K562 (cell line): ENCODE results near the gene PRRT1. TPM values are rescaled to one million over a fixed set of nuclear protein-coding genes. Genes with fewer than 3 reads are reported as not detected.

Experiments
- ATF7 ChIP-seq: fragments of 450-650 bp; IDR thresholded peaks from 2 replicates; pipeline ENCODE4 v1.7.1; 2014; ENCODE audit warnings: mild to moderate bottlenecking, moderate library complexity
- BHLHE40 ChIP-seq: IDR thresholded peaks from 2 replicates; pipeline ENCODE4 v1.6.1; 2011; ENCODE audit warnings: low read length, improper control_type of control experiment
- BRCA1 ChIP-seq, 2 experiments: fragments of 450-650 bp in 1 of 2; sonication (generic) in 1 of 2; formaldehyde crosslinking in 1 of 2; IDR thresholded peaks; 2 replicates each; pipeline versions ENCODE4 v1.5.0 to v1.6.1; 2017 to 2020; ENCODE audit warnings: mild to moderate bottlenecking in 1 of 2, missing genetic modification reagents in 1 of 2
- ELF1 ChIP-seq: fragments of 200-800 bp; sonication (Bioruptor generic); IDR thresholded peaks from 2 replicates; pipeline ENCODE4 v1.6.1; 2016; ENCODE audit warnings: missing genetic modification characterization, missing compliant biosample characterization
- EP300 ChIP-seq: IDR thresholded peaks from 2 replicates; pipeline ENCODE4 v1.6.1; 2012; ENCODE audit warnings: low read length, improper control_type of control experiment
- HBP1 ChIP-seq: fragments of 450-650 bp; formaldehyde crosslinking; IDR thresholded peaks from 2 replicates; pipeline ENCODE4 v1.4.0; 2022; ENCODE audit warnings: missing genetic modification characterization
- HIVEP1 ChIP-seq: fragments of 250-450 bp; sonication (Bioruptor Pico); IDR thresholded peaks from 2 replicates; pipeline ENCODE4 v1.4.0; 2020; ENCODE audit warnings: mild to moderate bottlenecking
- KLF16 ChIP-seq: IDR thresholded peaks from 2 replicates; pipeline ENCODE4 v1.6.1; 2016; ENCODE audit warnings: antibody characterized with exemption
- NR1H2 ChIP-seq: sonication (generic); formaldehyde crosslinking; IDR thresholded peaks from 2 replicates; pipeline ENCODE4 v1.4.0; 2020; ENCODE audit warnings: mild to moderate bottlenecking, missing genetic modification reagents
- PML ChIP-seq: IDR thresholded peaks from 2 replicates; pipeline ENCODE4 v1.6.1; 2012; ENCODE audit warnings: low read length, inconsistent platforms
- RFX7 ChIP-seq: fragments of 250-450 bp; sonication (Bioruptor Pico); IDR thresholded peaks from 2 replicates; pipeline ENCODE4 v1.5.1; 2021; ENCODE audit warnings: mild to moderate bottlenecking
- SAFB ChIP-seq: fragments of 200-400 bp; formaldehyde crosslinking; IDR thresholded peaks from 2 replicates; pipeline ENCODE4 v1.6.1; 2017; ENCODE audit warnings: low read depth, low read length, borderline replicate concordance
- SLC30A9 ChIP-seq: fragments of 250-450 bp; sonication (Bioruptor Pico); IDR thresholded peaks from 2 replicates; pipeline ENCODE4 v1.8.0; 2022; ENCODE audit warnings: mild to moderate bottlenecking, moderate library complexity
- SNRNP70 ChIP-seq: fragments of 200-400 bp; formaldehyde crosslinking; optimal IDR thresholded peaks from 2 replicates; pipeline ENCODE3; 2017; ENCODE audit warnings: low read depth, low read length
- SP1 ChIP-seq: sonication (generic); formaldehyde crosslinking; IDR thresholded peaks from 2 replicates; pipeline ENCODE4 v1.8.1; 2022; ENCODE audit warnings: mild to moderate bottlenecking, missing genetic modification reagents
- THRA ChIP-seq: fragments of 450-650 bp; IDR thresholded peaks from 2 replicates; pipeline ENCODE4 v1.6.1; 2017; ENCODE audit warnings: mild to moderate bottlenecking, moderate library complexity
- ZNF212 ChIP-seq: fragments of 450-650 bp; formaldehyde crosslinking; IDR thresholded peaks from 2 replicates; pipeline ENCODE4 v1.4.0; 2020; ENCODE audit warnings: mild to moderate bottlenecking
- ZNF253 ChIP-seq: fragments of 250-450 bp; sonication (Bioruptor Pico); conservative IDR thresholded peaks from 2 replicates; pipeline ENCODE4 v1.6.1; 2021; ENCODE audit warnings: mild to moderate bottlenecking
- ZNF77 ChIP-seq: fragments of 250-450 bp; sonication (Bioruptor Pico); IDR thresholded peaks from 2 replicates; pipeline ENCODE4 v1.5.0; 2020
- polyA plus RNA-seq, 8 experiments: library from polyadenylated mRNA; depleted of rRNA in 4 of 8; stranded (reverse) in 5 of 8; unstranded in 3 of 8; fragments of >200 nt; fragmentation: Nextera tagmentation in 2 of 8; fragmentation: Illumina TruSeq in 1 of 8; extraction: Ambion mirVana in 2 of 8; extraction: Trizol in 1 of 8; gene quantifications; 2 replicates each; pipeline versions ENCODE4 v1.2.1 to v1.2.3, GENCODE V29; 2011 to 2014; ENCODE audit warnings: inconsistent platforms in 1 of 8, missing spikeins in 1 of 8
- total RNA-seq, 7 experiments: library from RNA; depleted of rRNA in 6 of 7; stranded (reverse); fragments of >200 nt in 6 of 7; fragmentation: Illumina TruSeq in 2 of 7; extraction: Trizol in 2 of 7; gene quantifications; 2 replicates each; pipeline versions ENCODE4 v1.2.1 to v1.2.3, GENCODE V29; 2011 to 2021; ENCODE audit warnings: low replicate concordance in 1 of 7
- TF ChIP-seq, protein P1 (sequence below): IDR thresholded peaks from 2 replicates; pipeline ENCODE4 v1.6.1; 2014; ENCODE audit warnings: antibody characterized with exemption
- TF ChIP-seq, protein P2 (sequence below): fragments of 150-350 bp; conservative IDR thresholded peaks from 2 replicates; pipeline ENCODE4 v1.6.1; 2014; ENCODE audit warnings: low read length
- TF ChIP-seq, protein P3 (sequence below): fragments of 450-650 bp; IDR thresholded peaks from one replicate; pipeline ENCODE4 v1.6.1; 2018; ENCODE audit warnings: mild to moderate bottlenecking, moderate library complexity; ENCODE audit not compliant: partially characterized antibody

The PRRT1 gene
- total and polyA plus RNA-seq, 9 of the 15 experiments (the other 6 are each of a cell fraction or from before 2014, with no cell fraction given): 0.14 to 3.5 (median 0.41) TPM

- no peak for TF ChIP-seq THRA
- TF ChIP-seq HBP1 (CRISPR knock-in tag): no peak
- TF ChIP-seq PML: peak; percentile 83
- peak; percentile 95 for TF ChIP-seq EP300
- no peak for TF ChIP-seq SLC30A9 (CRISPR knock-in tag)
- TF ChIP-seq, protein P1, sequence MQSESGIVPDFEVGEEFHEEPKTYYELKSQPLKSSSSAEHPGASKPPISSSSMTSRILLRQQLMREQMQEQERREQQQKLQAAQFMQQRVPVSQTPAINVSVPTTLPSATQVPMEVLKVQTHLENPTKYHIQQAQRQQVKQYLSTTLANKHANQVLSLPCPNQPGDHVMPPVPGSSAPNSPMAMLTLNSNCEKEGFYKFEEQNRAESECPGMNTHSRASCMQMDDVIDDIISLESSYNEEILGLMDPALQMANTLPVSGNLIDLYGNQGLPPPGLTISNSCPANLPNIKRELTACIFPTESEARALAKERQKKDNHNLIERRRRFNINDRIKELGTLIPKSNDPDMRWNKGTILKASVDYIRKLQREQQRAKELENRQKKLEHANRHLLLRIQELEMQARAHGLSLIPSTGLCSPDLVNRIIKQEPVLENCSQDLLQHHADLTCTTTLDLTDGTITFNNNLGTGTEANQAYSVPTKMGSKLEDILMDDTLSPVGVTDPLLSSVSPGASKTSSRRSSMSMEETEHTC: no peak
- TF ChIP-seq, protein P2, sequence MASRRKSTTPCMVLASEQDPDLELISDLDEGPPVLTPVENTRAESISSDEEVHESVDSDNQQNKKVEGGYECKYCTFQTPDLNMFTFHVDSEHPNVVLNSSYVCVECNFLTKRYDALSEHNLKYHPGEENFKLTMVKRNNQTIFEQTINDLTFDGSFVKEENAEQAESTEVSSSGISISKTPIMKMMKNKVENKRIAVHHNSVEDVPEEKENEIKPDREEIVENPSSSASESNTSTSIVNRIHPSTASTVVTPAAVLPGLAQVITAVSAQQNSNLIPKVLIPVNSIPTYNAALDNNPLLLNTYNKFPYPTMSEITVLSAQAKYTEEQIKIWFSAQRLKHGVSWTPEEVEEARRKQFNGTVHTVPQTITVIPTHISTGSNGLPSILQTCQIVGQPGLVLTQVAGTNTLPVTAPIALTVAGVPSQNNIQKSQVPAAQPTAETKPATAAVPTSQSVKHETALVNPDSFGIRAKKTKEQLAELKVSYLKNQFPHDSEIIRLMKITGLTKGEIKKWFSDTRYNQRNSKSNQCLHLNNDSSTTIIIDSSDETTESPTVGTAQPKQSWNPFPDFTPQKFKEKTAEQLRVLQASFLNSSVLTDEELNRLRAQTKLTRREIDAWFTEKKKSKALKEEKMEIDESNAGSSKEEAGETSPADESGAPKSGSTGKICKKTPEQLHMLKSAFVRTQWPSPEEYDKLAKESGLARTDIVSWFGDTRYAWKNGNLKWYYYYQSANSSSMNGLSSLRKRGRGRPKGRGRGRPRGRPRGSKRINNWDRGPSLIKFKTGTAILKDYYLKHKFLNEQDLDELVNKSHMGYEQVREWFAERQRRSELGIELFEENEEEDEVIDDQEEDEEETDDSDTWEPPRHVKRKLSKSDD: no peak
- TF ChIP-seq SP1 (CRISPR knock-in tag): no peak
- no peak for TF ChIP-seq SAFB
- TF ChIP-seq ELF1 (tag): no peak
- no peak for TF ChIP-seq NR1H2 (CRISPR knock-in tag)
- no peak for TF ChIP-seq ZNF212 (CRISPR knock-in tag)
- peak; percentile 76 for TF ChIP-seq ATF7
- no peak for TF ChIP-seq ZNF77
- TF ChIP-seq, protein P3, sequence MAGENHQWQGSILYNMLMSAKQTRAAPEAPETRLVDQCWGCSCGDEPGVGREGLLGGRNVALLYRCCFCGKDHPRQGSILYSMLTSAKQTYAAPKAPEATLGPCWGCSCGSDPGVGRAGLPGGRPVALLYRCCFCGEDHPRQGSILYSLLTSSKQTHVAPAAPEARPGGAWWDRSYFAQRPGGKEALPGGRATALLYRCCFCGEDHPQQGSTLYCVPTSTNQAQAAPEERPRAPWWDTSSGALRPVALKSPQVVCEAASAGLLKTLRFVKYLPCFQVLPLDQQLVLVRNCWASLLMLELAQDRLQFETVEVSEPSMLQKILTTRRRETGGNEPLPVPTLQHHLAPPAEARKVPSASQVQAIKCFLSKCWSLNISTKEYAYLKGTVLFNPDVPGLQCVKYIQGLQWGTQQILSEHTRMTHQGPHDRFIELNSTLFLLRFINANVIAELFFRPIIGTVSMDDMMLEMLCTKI: no peak
- TF ChIP-seq HIVEP1 (CRISPR knock-in tag): no peak
- no peak for TF ChIP-seq RFX7
- no peak for TF ChIP-seq ZNF253
- no peak for TF ChIP-seq BRCA1 (IDR thresholded peaks at IDR 0.05)
- TF ChIP-seq BRCA1 (CRISPR knock-in tag; IDR thresholded peaks at IDR 0.05): no peak
- TF ChIP-seq SNRNP70: no peak
- peak; percentile 90 for TF ChIP-seq KLF16
- peak; percentile 61 for TF ChIP-seq BHLHE40
Measured at GRCh38 chr6:32167761-32168262, 16.1 kb upstream of the PRRT1 start (continued).
